ENCODE measurements around the gene BAK1.

DNA sequence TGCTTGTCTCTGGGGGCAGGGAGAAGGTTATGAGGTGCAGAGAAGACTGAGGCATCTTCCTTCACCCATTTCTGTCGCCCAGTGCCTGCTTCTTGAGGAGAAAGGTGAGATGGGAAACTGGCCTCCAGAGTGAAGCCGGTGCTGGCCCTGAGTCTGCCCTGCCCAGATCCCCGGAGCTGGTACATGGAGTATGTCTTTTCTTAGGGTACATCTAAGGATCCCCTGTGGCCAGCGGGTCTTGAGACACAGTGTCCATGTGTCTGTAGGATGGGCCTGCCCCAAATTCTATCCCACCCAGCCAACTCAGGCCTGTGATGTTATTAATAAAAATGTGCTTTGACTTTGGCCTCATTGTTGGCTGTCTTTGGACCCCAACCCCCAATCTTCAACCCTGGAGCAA lies 8.8 kb upstream of the BAK1 start:
- TF ChIP-seq MAZ (IDR thresholded peaks at IDR 0.05; ENCODE audit: borderline replicate concordance, low read depth, low read length) (no peak), POLR2A (IDR thresholded peaks at IDR 0.05; ENCODE audit: low read depth, low read length) (no peak), MAFK (IDR thresholded peaks at IDR 0.05; ENCODE audit: low read depth, low read length) (no peak), NFE2L2 (IDR thresholded peaks at IDR 0.05; ENCODE audit: low read depth, low read length) (no peak), RCOR1 (IDR thresholded peaks at IDR 0.05; ENCODE audit: insufficient replicate concordance, low read length) (no peak)
- TF ChIP-seq, protein P1, sequence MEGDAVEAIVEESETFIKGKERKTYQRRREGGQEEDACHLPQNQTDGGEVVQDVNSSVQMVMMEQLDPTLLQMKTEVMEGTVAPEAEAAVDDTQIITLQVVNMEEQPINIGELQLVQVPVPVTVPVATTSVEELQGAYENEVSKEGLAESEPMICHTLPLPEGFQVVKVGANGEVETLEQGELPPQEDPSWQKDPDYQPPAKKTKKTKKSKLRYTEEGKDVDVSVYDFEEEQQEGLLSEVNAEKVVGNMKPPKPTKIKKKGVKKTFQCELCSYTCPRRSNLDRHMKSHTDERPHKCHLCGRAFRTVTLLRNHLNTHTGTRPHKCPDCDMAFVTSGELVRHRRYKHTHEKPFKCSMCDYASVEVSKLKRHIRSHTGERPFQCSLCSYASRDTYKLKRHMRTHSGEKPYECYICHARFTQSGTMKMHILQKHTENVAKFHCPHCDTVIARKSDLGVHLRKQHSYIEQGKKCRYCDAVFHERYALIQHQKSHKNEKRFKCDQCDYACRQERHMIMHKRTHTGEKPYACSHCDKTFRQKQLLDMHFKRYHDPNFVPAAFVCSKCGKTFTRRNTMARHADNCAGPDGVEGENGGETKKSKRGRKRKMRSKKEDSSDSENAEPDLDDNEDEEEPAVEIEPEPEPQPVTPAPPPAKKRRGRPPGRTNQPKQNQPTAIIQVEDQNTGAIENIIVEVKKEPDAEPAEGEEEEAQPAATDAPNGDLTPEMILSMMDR (conservative IDR thresholded peaks at IDR 0.05; ENCODE audit: low read depth, low read length), result no peak
